Astrocyte (in vitro differentiated cells and primary cell): ENCODE results near the gene ZFHX3.
"Not testable (repeated sequence)": the region's sequence is repeated elsewhere in the genome, so short reads cannot be mapped to it uniquely, and the experiment has no call there.

Experiments used
- CTCF ChIP-seq: IDR thresholded peaks from 2 replicates; pipeline ENCODE4 v1.5.1; 2011; ENCODE audit warnings: low read depth, mild to moderate bottlenecking, inconsistent platforms, low read length, moderate library complexity; ENCODE audit not compliant: insufficient read depth
- EZH2 ChIP-seq: IDR thresholded peaks from 2 replicates; pipeline ENCODE4 v1.6.1; 2012; ENCODE audit warnings: mild to moderate bottlenecking, low read length, inconsistent platforms; ENCODE audit not compliant: insufficient read depth

GRCh38 chr16:73009710-73010109, 38.2 kb downstream of the ZFHX3 start:
- not testable (repeated sequence) for TF ChIP-seq CTCF, EZH2
